ENCODE measurements around the gene SRRM4. TPM values are rescaled to one million over a fixed set of nuclear protein-coding genes. Genes with fewer than 3 reads are reported as not detected.

SRRM4 gene
- total RNA-seq, 1 experiment from 2014 or later, result 1.4 TPM

DNA sequence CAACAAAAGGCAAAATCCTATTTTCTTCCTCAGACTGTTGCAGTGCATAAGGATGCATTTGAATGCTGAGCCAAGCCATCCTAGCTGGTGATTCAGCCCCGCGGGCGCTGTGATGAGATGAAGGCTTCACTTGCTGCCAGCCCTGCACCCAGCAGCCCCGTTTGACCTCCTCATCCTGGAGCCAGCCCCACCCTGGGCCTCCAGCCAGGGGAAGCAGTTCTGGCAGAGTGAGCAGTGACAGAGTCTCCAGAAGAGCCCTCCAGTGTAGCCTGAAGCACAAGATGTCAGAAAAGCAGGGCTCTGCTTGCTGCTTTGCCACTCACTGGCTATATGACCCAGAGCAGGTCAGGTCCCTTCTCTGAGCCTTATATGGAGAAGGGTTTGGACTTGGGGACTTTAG is 101.2 kb downstream of the SRRM4 start:
- no peak overlapping the region for H3T11ph ChIP-seq (ENCODE audit: low read length)
- no peaks in the 10 kb centered on the region for H3K27me3 ChIP-seq (ENCODE audit: insufficient read depth, low read length)
- no peak overlapping the region for H2AFZ ChIP-seq (ENCODE audit: low read length)
- no peak overlapping the region for H3K4me2 ChIP-seq (ENCODE audit: insufficient read depth, insufficient read length, low read length)
- no peak overlapping the region for H4K5ac ChIP-seq (ENCODE audit: insufficient read length, low read depth, low read length)
- DNase-seq, result no peak
- H4K20me1 ChIP-seq (ENCODE audit: control insufficient read depth, insufficient read depth, insufficient read length), result no peaks in the 10 kb centered on the region
- H3K27ac ChIP-seq (ENCODE audit: insufficient read length, low read depth, low read length), result no peak overlapping the region
- no peak overlapping the region for H4K8ac ChIP-seq (replicated peaks; ENCODE audit: insufficient read length, low read depth, low read length)
- H3K23me2 ChIP-seq (ENCODE audit: insufficient read length, low read depth, low read length, poor library complexity, severe bottlenecking), result no peaks in the 10 kb centered on the region
- Mint-ChIP-seq H3K27ac (peak overlapping the region in 1 of 3 experiments; percentile 71; a peak in 2 of 7 replicates), H3K36me3 (ENCODE audit: insufficient read depth in 1 of 3, low read depth in 3 of 3) (no peaks in the 10 kb centered on the region; a peak in 2 of 7 replicates), H3K4me1 (peaks cover 36 to 44% of the 10 kb centered on the region in 2 experiments), H3K4me3 (no peak overlapping the region), H3K9me3 (no peaks in the 10 kb centered on the region), H3K27me3 (ENCODE audit: low read depth) (peaks cover 15% of the 10 kb centered on the region)
- H3K9ac ChIP-seq (ENCODE audit: extremely low read depth, insufficient read length, low read length), result no peak overlapping the region
- H3K4ac ChIP-seq (ENCODE audit: low read depth, low read length), result no peak overlapping the region
- H2BK15ac ChIP-seq (ENCODE audit: low read depth, low read length), result no peak overlapping the region
- no peaks in the 10 kb centered on the region for H3K79me1 ChIP-seq (ENCODE audit: insufficient read depth, low read depth, low read length, poor library complexity, severe bottlenecking)
- no peak overlapping the region for H2BK5ac ChIP-seq (ENCODE audit: insufficient read length, low read length)
- no peak overlapping the region for H2BK12ac ChIP-seq (ENCODE audit: insufficient read length, low read depth, low read length)
- H2BK120ac ChIP-seq (ENCODE audit: low read depth, low read length, poor library complexity, severe bottlenecking), result no peak overlapping the region
- no peaks in the 10 kb centered on the region for H3K79me2 ChIP-seq (ENCODE audit: insufficient read depth, low read length)
- H3K9me3 ChIP-seq (ENCODE audit: control insufficient read depth, low read depth, low read length), result no peaks in the 10 kb centered on the region
- H3K4me1 ChIP-seq (ENCODE audit: insufficient read depth, low read length), result peaks cover 8% of the 10 kb centered on the region; the same call in 1 of the 2 replicates
- H3K56ac ChIP-seq (ENCODE audit: insufficient read length, low read depth, low read length), result no peak overlapping the region
- H2BK20ac ChIP-seq (ENCODE audit: low read depth, low read length, poor library complexity, severe bottlenecking), result no peak overlapping the region
- TF ChIP-seq, protein P1, sequence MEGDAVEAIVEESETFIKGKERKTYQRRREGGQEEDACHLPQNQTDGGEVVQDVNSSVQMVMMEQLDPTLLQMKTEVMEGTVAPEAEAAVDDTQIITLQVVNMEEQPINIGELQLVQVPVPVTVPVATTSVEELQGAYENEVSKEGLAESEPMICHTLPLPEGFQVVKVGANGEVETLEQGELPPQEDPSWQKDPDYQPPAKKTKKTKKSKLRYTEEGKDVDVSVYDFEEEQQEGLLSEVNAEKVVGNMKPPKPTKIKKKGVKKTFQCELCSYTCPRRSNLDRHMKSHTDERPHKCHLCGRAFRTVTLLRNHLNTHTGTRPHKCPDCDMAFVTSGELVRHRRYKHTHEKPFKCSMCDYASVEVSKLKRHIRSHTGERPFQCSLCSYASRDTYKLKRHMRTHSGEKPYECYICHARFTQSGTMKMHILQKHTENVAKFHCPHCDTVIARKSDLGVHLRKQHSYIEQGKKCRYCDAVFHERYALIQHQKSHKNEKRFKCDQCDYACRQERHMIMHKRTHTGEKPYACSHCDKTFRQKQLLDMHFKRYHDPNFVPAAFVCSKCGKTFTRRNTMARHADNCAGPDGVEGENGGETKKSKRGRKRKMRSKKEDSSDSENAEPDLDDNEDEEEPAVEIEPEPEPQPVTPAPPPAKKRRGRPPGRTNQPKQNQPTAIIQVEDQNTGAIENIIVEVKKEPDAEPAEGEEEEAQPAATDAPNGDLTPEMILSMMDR (conservative IDR thresholded peaks at IDR 0.05), result no peak
- no CpG with 5 or more reads among the region's 4 CpGs for WGBS (ENCODE audit: extremely low coverage, insufficient read length, low lambda C conversion rate)
- no peak overlapping the region for H3K23ac ChIP-seq (ENCODE audit: insufficient read length, low read depth, low read length)
- H3K14ac ChIP-seq (ENCODE audit: insufficient read depth, low read length), result peak overlapping the region; percentile 55; the same call in 1 of the 2 replicates
- no peak overlapping the region for H2AK5ac ChIP-seq (ENCODE audit: insufficient read length, low read length)
- H4K91ac ChIP-seq (ENCODE audit: insufficient read length, low read depth, low read length), result no peak overlapping the region
- no peak overlapping the region for H3K18ac ChIP-seq (ENCODE audit: insufficient read length, low read depth, low read length)

All from H9 (cell line).